HCT116 (cell line): ENCODE measurements around the gene OTOGL. TPM values are rescaled to one million over a fixed set of nuclear protein-coding genes. Genes with fewer than 3 reads are reported as not detected.
A peak's percentile ranks its signal among the peaks of the same experiment; 100 is the strongest.

Experiments
- ATAC-seq: fragments of 200-7000 bp; cut with Tn5 transposase; 2 replicates; pipeline ENCODE4 v1.9.1; 2020; ENCODE audit warnings: mild to moderate bottlenecking, moderate library complexity
- BruUV-seq: library from RNA; stranded (reverse); fragments of 400-500 nt; replicated peaks from 2 replicates; lab custom pipeline; 2021; lab: Mats Ljungman, UMichigan
- CTCF ChIA-PET: fragments of 300-600 bp; sonication (Branson Sonifier 250); formaldehyde crosslinking; loops from one replicate; lab custom pipeline; 2021; ENCODE audit warnings: antibody characterized with exemption; lab: Charles Lee
- POLR2A ChIA-PET: fragments of 300-600, 350-600 bp; sonication (Branson Sonifier 250); formaldehyde crosslinking; loops from one replicate; lab custom pipeline; 2021; ENCODE audit warnings: antibody characterized with exemption; lab: Charles Lee
- RAD21 ChIA-PET, 2 experiments: fragments of 300-600 bp; sonication (Branson Sonifier 250); formaldehyde crosslinking; loops; one replicate each; lab custom pipeline; 2023; ENCODE audit warnings: low total read pairs in 2 of 2; ENCODE audit not compliant: uncharacterized antibody in 2 of 2, unreplicated experiment in 2 of 2, low non-redundant PET in 1 of 2; lab: Charles Lee
- DNase-seq: peaks from one replicate; pipeline ENCODE4 v3.0.0-alpha.2; 2010; ENCODE audit warnings: low read depth, low spot score
- H2AFZ ChIP-seq: fragments of 200-600 bp; shearing (Covaris generic), sonication (generic); 2 replicates; pipeline ENCODE4 v1.6.1; 2017; ENCODE audit warnings: low read depth, mixed run types, mixed read lengths, antibody characterized with exemption, low read length; ENCODE audit not compliant: poor library complexity, severe bottlenecking
- H3K27ac ChIP-seq: 2 replicates; pipeline ENCODE4 v1.5.1; 2012; ENCODE audit warnings: low read depth, low read length
- H3K27me3 ChIP-seq: fragments of 200-600 bp; sonication (generic); 2 replicates; pipeline ENCODE4 v1.6.1; 2016; ENCODE audit warnings: mixed run types, low read length, mixed read lengths; ENCODE audit not compliant: insufficient read depth
- H3K36me3 ChIP-seq, 2 experiments: fragments of 200-500 bp in 1 of 2; fragments of 200-600 bp in 1 of 2; sonication (Bioruptor generic) in 1 of 2; sonication (generic) in 1 of 2; 2 replicates each; pipeline versions ENCODE4 v1.5.1 to v1.6.1; 2014 to 2016; ENCODE audit warnings: low read length in 2 of 2, inconsistent platforms in 1 of 2, mixed read lengths in 1 of 2, mixed run types in 1 of 2; ENCODE audit not compliant: insufficient read depth in 2 of 2, control insufficient read depth in 1 of 2
- H3K4me1 ChIP-seq, 2 experiments: fragments of 200-600 bp in 1 of 2; sonication (generic) in 1 of 2; 2 replicates each; pipeline versions ENCODE4 v1.5.1 to v1.6.1; 2012 to 2017; ENCODE audit warnings: low read length in 2 of 2, inconsistent platforms in 1 of 2, mild to moderate bottlenecking in 1 of 2, mixed read lengths in 1 of 2, mixed run types in 1 of 2, moderate library complexity in 1 of 2; ENCODE audit not compliant: insufficient read depth in 2 of 2, control insufficient read depth in 1 of 2
- H3K4me2 ChIP-seq: fragments of 200-600 bp; sonication (generic); 2 replicates; pipeline ENCODE4 v1.6.1; 2017; ENCODE audit warnings: mixed run types, low read length, mixed read lengths
- H3K4me3 ChIP-seq, 2 experiments: fragments of 200-600 bp in 1 of 2; sonication (generic) in 1 of 2; replicated peaks in 1 of 2; 2 replicates each; pipeline ENCODE4 v1.5.1; 2011 to 2016; ENCODE audit warnings: low read length in 2 of 2, control low read depth in 1 of 2, low read depth in 1 of 2, mild to moderate bottlenecking in 1 of 2, mixed read lengths in 1 of 2, mixed run types in 1 of 2
- H3K79me2 ChIP-seq: fragments of 200-600 bp; sonication (generic); 2 replicates; pipeline ENCODE4 v1.6.1; 2017; ENCODE audit warnings: mild to moderate bottlenecking, mixed run types, low read length, moderate library complexity, mixed read lengths; ENCODE audit not compliant: insufficient read depth
- H3K9ac ChIP-seq: fragments of 200-600 bp; sonication (generic); 2 replicates; pipeline ENCODE4 v1.6.1; 2016; ENCODE audit warnings: low read length, mixed read lengths
- H3K9me2 ChIP-seq: fragments of 200-600 bp; sonication (generic), shearing (Covaris generic); 2 replicates; pipeline ENCODE4 v1.6.1; 2017; ENCODE audit warnings: mixed run types, mild to moderate bottlenecking, moderate library complexity; ENCODE audit not compliant: insufficient read depth
- H3K9me3 ChIP-seq, 2 experiments: fragments of 200-500 bp in 1 of 2; fragments of 200-600 bp in 1 of 2; sonication (Bioruptor generic) in 1 of 2; sonication (generic) in 1 of 2; 2 replicates each; pipeline ENCODE4 v1.6.1; 2014 to 2017; ENCODE audit warnings: low read length in 2 of 2, mixed read lengths in 2 of 2, inconsistent platforms in 1 of 2, low read depth in 1 of 2, mild to moderate bottlenecking in 1 of 2, mixed run types in 1 of 2, moderate library complexity in 1 of 2; ENCODE audit not compliant: control insufficient read depth in 1 of 2, insufficient read depth in 1 of 2
- H4K20me1 ChIP-seq: fragments of 200-600 bp; sonication (generic), shearing (Covaris generic); 2 replicates; pipeline ENCODE4 v1.6.1; 2017; ENCODE audit warnings: mixed run types, mild to moderate bottlenecking, moderate library complexity; ENCODE audit not compliant: insufficient read depth
- CBX3 ChIP-seq: IDR thresholded peaks from 2 replicates; pipeline ENCODE4 v1.6.1; 2012; ENCODE audit warnings: low read depth
- CEBPB ChIP-seq: IDR thresholded peaks from 2 replicates; pipeline ENCODE4 v1.6.1; 2012; ENCODE audit warnings: low read depth
- EZH2phosphoT487 ChIP-seq: fragments of 200-600 bp; IDR thresholded peaks from 2 replicates; pipeline ENCODE4 v1.6.1; 2018; ENCODE audit warnings: antibody characterized with exemption, borderline replicate concordance
- FOSL1 ChIP-seq: IDR thresholded peaks from 2 replicates; pipeline ENCODE4 v1.6.1; 2012; ENCODE audit warnings: low read depth
- POLR2A ChIP-seq: IDR thresholded peaks from 2 replicates; pipeline ENCODE4 v1.7.0; 2011; ENCODE audit warnings: borderline replicate concordance; ENCODE audit not compliant: insufficient read depth, insufficient read length; ENCODE audit errors: extremely low read depth
- RAD21 ChIP-seq: IDR thresholded peaks from 2 replicates; pipeline ENCODE4 v1.6.1; 2012; ENCODE audit warnings: low read depth, mild to moderate bottlenecking
- SIN3A ChIP-seq: IDR thresholded peaks from 2 replicates; pipeline ENCODE4 v1.6.1; 2012; ENCODE audit warnings: low read depth
- SP1 ChIP-seq: IDR thresholded peaks from 2 replicates; pipeline ENCODE4 v1.6.1; 2012; ENCODE audit warnings: low read depth
- YY1 ChIP-seq: IDR thresholded peaks from 2 replicates; pipeline ENCODE4 v1.6.1; 2011; ENCODE audit warnings: low read length, low read depth, moderate library complexity, mild to moderate bottlenecking; ENCODE audit not compliant: insufficient replicate concordance; ENCODE audit errors: extremely low read depth
- ZFX ChIP-seq: fragments of 450-650 bp; IDR thresholded peaks from 2 replicates; pipeline ENCODE4 v1.6.1; 2017
- intact Hi-C: fragments of 100-400 bp; cut with micrococcal nuclease; formaldehyde crosslinking; loops from 2 replicates; pipeline ENCODE4 v1.10.0; 2022
- total RNA-seq: library from RNA; stranded (reverse); gene quantifications from one replicate; pipeline ENCODE4 v1.2.1, GENCODE V29; 2021; ENCODE audit not compliant: unreplicated experiment
- TF ChIP-seq, protein P1 (sequence below), 3 experiments: fragments of 200-600 bp in 1 of 3; sonication (generic) in 1 of 3; IDR thresholded peaks in 2 of 3; conservative IDR thresholded peaks in 1 of 3; 2 replicates each; pipeline ENCODE4 v1.5.1; 2012 to 2017; ENCODE audit warnings: low read depth in 2 of 3, low read length in 2 of 3, antibody characterized with exemption in 1 of 3, borderline replicate concordance in 1 of 3, control low read depth in 1 of 3, mild to moderate bottlenecking in 1 of 3, mixed read lengths in 1 of 3, mixed run types in 1 of 3, moderate library complexity in 1 of 3; ENCODE audit not compliant: insufficient read depth in 1 of 3
- TF ChIP-seq, protein P2 (sequence below): IDR thresholded peaks from 2 replicates; pipeline ENCODE4 v1.6.1; 2012
- TF ChIP-seq, protein P3 (sequence below): IDR thresholded peaks from 2 replicates; pipeline ENCODE4 v1.6.1; 2012

OTOGL gene
- total RNA-seq, 1 experiment from 2014 or later, result not detected

DNA sequence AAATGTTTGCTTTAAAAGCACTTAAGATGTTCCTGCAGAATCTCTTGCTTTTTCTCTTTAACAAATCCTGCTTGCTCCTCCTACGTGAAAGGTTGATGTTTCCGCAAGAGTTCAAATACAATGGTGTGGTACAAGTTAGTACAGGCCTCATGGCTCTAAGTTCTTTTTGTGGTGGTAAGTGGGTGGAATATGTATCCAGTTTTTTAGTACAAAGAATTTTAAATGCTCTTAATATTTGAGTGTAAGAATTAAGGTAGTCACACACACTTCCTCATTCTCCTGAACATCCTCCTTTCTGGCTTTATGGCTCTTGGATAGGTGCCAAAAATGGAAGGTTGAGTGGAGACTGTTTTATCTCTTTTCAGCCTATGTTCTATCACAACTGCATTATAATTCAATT lies 1.8 kb downstream of the OTOGL start:
- H3K9me2 ChIP-seq, result no peaks in the 10 kb centered on the region
- no peak overlapping the region for H3K4me2 ChIP-seq
- DNase-seq, result no peak
- no peaks in the 10 kb centered on the region for H3K4me1 ChIP-seq
- no TSS peak for BruUV-seq
- no peaks in the 10 kb centered on the region for H3K36me3 ChIP-seq
- ChIA-PET CTCF (no interaction called here), POLR2A (no interaction called here), RAD21 (no interaction called here)
- no peak overlapping the region for H3K4me3 ChIP-seq
- intact Hi-C loops, result no loop called here
- H3K9me3 ChIP-seq, result no peaks in the 10 kb centered on the region
- peak overlapping the region; percentile 60 for H2AFZ ChIP-seq
- H4K20me1 ChIP-seq, result no peaks in the 10 kb centered on the region
- no peak overlapping the region for H3K27ac ChIP-seq
- TF ChIP-seq FOSL1 (no peak), YY1 (no peak), RAD21 (no peak), CEBPB (no peak), SP1 (no peak), ZFX (no peak), SIN3A (no peak), EZH2phosphoT487 (no peak), POLR2A (no peak), CBX3 (no peak)
- TF ChIP-seq, protein P1, sequence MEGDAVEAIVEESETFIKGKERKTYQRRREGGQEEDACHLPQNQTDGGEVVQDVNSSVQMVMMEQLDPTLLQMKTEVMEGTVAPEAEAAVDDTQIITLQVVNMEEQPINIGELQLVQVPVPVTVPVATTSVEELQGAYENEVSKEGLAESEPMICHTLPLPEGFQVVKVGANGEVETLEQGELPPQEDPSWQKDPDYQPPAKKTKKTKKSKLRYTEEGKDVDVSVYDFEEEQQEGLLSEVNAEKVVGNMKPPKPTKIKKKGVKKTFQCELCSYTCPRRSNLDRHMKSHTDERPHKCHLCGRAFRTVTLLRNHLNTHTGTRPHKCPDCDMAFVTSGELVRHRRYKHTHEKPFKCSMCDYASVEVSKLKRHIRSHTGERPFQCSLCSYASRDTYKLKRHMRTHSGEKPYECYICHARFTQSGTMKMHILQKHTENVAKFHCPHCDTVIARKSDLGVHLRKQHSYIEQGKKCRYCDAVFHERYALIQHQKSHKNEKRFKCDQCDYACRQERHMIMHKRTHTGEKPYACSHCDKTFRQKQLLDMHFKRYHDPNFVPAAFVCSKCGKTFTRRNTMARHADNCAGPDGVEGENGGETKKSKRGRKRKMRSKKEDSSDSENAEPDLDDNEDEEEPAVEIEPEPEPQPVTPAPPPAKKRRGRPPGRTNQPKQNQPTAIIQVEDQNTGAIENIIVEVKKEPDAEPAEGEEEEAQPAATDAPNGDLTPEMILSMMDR (IDR thresholded peaks at IDR 0.05 in 2 of 3, conservative IDR thresholded peaks at IDR 0.05 in 1 of 3; ENCODE audit: borderline replicate concordance in 1 of 3, insufficient read depth in 1 of 3, low read depth in 2 of 3, low read length in 2 of 3), result no peak
- TF ChIP-seq, protein P2, sequence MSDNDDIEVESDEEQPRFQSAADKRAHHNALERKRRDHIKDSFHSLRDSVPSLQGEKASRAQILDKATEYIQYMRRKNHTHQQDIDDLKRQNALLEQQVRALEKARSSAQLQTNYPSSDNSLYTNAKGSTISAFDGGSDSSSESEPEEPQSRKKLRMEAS, result no peak
- TF ChIP-seq, protein P3, sequence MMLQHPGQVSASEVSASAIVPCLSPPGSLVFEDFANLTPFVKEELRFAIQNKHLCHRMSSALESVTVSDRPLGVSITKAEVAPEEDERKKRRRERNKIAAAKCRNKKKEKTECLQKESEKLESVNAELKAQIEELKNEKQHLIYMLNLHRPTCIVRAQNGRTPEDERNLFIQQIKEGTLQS, result no peak
- ATAC-seq, result no peak
- no peaks in the 10 kb centered on the region for H3K79me2 ChIP-seq
- no peak overlapping the region for H3K9ac ChIP-seq
- H3K27me3 ChIP-seq, result no peaks in the 10 kb centered on the region
